ENCODE data around the gene SPP2.

SPP2 gene, protein sequence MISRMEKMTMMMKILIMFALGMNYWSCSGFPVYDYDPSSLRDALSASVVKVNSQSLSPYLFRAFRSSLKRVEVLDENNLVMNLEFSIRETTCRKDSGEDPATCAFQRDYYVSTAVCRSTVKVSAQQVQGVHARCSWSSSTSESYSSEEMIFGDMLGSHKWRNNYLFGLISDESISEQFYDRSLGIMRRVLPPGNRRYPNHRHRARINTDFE

DNA sequence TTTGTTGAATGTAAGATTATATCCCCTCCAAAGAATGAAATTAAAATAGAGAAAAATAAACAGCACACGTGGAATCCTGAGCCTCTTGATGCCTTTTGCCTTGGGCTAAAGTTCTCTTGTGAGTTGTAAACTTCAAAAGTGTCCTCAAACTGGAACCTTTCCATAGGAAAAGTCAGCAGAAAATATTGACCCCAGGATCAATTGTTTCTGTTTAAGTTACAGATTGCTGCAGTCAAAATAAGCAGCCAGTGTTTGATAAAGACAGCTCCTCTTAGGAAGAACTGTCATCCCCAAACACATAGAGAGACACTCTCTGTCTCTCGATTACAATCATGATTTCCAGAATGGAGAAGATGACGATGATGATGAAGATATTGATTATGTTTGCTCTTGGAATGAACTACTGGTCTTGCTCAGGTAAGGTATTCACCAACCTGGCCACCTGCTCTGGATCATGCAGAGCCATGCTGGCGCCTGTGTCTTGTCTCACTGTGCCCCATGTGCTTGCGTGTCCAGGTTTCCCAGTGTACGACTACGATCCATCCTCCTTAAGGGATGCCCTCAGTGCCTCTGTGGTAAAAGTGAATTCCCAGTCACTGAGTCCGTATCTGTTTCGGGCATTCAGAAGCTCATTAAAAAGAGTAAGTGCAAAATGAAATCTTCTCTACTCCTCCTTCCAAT lies at the start of gene SPP2:
Gene SPP2 (plus strand): TSS at position 248 of the 681 bp plus-strand sequence. CDS start 85 bp downstream, at position 333.
- no peak for DNase-seq

DNA sequence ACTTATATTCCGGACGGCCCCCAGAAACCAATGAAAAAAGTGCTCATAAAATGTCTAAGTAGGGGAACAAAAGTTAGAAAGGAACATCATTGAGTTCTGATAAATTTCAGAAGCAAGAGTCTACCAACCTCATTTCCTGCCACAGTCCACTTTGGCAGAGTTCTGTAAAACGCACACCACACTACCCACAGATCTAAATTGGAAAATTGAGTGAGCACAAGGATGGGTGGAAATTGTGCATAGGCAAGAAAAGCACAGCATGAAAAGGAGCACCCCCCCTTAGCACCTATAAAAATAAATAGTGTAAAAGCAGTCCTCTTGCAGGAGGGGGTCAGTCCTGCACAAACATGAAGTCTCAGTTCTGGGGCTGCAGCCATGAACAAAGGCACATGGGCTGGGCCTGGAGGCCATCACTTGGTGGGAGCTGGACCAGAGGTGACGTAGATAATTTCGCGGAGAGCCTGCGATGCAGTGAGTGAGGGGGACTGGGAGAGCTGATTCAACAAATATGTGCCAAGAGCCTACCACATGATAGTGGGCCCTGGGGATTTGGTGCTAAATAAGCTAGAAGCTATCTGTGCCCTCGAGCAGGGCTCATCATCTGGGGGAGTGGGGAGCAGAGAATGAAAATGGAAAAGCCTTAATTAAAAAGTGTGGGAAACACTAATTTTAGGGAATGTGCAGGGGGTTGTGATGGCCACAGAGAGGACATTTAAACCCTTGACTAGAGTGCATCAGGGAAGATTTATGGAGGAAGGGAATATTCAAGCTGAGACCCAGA lies 48.9 kb upstream of the SPP2 start:
- no peak for DNase-seq

DNA sequence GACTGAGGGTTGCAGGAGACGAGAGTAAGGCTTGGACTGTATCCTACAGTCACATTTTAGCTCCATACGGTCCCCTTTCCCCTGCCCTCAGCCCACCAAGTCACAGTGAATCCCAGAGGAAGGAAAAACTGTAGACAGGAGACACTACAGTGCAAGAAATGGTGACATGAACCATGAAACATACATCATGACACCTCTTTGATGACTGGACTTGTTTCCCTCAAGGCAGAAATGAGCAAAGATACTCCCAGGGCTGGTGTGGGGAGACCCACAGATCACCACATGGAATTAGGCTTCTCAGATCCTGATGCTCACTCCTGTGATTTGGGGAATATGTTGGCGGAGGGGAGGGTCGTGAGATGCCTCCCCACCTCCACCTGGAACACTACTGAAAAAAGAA lies 48.2 kb upstream of the SPP2 start:
- no peak for DNase-seq

DNA sequence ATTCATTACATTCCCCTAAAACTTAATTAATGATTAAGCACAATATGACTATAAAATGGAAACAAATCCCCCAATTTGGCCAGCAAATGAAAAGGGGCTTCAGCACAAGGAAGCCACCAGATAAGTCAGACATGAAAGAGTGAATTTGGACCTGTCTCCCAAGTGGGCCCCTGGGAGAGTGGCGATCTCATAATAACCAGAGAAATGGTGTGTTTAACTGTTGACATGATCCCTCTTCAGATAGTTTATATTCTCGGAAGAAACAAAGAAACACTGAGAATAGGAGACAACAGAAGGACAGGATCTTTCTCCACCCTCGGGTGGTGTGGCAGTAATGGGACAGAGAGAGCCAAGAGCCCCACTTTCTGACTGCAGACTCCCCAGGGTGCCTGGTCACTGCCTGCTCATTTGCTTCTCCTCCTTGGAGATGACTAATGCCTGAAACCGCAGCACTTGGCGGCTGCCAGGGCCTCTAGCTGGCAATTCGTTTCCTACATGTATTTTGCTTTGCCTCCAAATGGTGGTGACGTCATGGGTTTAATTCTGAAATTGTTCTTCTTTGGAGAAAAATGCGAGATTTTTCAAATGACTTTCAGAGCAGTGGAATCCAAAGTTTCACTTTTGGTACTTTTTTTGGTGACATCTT lies 46.4 kb upstream of the SPP2 start:
- DNase-seq = no peak

DNA sequence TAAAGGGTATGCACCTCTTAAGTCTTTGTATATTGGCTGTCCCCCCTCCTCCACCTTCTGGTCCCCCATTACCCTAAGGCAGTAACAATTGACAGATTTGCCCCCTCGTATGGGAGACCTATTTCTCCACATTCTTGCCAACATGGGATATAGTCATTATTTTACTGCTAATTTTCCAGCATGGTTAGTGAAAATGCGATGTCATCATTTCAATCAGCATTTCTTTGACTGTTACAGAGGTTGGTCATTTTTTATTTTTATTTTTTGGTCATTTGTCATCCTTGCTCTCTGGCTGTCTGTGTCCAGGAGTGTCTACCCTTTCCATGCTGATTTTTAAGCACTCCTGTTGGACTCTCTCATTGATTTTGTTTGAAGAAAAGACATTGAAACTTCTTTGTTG lies 45.4 kb upstream of the SPP2 start:
- no peak for DNase-seq

DNA sequence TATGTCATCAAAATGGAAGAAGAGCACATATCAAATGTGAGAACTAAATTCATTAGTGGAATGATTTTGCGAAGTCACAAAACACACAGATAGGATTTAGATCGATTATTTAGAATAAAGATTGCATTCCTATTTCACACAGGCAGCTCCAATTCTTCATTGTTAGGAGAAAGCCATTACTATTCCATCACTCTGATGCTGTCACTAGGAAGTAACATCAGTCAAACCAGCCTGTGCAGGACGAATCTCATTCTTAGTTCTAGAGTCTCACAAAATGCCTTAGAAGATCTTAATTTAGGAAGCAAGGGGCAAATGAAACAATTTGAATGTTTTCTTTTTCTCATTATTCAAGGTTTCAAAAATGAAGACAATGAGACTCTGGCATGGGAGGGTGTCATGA lies 44.0 kb upstream of the SPP2 start:
- no peak for DNase-seq

DNA sequence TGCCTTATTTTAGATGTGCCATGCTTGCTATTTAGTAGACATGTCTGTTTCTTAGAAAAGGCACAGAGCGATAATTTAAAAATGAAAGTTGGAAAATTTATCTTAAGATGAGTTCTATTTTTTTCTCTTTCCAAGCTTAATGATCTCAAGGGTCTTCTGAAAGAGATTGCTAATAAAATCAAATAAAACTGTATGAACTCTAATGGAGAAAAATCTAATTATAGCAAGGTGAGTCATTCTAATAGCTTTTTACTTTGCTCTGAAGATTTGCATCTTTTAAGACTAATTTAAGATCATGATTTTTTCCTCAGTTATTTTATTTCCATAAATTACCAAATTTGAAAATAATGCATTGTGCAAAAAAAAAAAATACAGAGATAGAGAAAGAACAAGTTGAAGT lies 36.1 kb upstream of the SPP2 start:
- DNase-seq = no peak

DNA sequence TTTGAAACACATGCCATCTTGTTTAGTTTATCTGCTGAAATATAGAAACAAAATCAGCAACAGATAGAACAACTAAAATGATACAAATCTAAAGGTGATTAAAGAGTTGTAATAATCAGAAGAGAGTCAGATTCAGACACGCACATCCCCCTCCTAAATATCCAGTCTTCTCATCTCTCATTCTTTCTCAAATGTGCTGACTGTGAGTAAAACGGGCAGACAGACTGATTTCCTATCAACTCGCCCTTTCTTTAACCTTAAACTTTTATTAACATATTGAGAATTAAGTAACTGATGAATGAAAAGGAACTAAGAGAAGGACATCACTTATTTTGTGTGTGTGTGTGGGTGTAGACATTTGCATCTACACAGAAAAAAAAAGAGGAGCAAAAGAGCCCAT lies 34.6 kb upstream of the SPP2 start:
- DNase-seq = no peak

DNA sequence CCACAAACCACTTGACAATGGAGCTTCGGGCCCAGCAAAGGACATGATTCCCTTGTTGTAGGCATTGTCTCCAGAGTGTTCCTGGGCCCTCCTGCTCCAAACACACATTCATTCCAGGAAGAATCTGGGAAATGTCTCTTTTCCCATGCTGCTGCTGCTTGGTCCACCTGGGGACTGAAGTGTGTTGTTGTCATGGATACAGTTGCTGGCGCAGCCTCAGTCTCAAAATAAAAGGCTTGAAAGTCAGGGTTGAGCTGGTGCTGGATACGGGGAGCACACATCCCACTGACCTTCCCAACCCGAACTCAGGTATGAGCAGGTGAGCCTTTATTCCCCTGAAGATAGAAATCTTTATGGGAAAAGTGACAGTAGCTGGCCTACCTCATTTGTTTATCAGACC lies 30.6 kb upstream of the SPP2 start:
- DNase-seq = no peak

DNA sequence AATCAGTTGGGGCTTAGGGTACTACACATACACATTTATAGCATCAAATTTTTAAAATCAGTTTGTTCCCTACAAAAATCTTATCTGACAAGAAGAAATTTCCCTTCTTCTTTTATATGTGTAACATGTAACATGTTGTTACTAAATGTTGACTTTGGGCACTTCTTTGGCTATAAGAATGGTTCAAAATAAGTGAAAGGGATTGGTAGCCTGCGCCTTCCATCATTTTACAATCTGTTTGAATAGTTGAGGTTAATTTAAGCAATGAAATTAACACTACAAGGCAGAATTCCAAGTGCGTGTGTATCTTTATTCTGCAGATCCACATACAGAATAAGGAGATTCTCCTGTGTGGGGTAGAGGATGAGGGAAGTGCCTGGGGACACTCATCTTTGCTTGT lies 30.2 kb upstream of the SPP2 start:
- DNase-seq = no peak

DNA sequence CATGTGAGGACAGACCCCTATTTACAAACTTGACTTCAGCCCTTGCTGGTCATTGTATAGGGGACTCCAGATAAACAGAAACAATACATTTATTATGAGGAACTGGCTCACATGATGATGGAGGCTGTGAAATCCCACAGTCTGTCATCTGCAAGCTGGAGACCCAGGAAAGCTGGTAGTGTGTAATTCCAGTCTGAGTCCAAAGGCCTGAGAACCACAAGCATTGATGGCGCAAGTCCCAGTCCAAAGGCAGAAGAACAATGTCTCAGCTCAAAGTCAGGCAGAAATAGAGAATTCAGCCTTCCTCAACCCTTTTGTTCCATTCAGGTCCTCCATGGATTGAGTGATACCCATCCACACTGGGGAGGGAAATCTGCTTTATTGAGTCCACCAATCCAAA lies 28.1 kb upstream of the SPP2 start:
- DNase-seq = no peak

DNA sequence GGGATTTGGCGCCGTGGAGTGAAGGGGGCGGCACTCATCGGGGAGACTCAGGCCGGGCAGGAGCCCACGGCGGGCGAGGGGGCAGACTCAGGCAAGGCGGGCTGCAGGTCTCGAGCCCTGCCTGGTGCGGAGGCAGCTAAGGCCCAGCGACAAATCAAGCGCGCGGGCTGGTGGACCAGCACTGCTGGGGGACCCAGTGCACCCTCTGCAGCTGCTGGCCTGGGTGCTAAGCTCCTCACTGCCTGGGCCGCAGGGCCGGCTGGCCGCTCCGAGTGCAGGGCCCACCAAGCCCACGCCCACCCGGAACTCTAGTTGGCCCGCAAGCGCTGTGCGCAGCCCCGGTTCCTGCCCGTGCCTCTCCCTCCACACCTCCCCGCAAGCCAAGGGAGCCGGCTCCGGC lies 26.2 kb upstream of the SPP2 start:
- no peak for DNase-seq

DNA sequence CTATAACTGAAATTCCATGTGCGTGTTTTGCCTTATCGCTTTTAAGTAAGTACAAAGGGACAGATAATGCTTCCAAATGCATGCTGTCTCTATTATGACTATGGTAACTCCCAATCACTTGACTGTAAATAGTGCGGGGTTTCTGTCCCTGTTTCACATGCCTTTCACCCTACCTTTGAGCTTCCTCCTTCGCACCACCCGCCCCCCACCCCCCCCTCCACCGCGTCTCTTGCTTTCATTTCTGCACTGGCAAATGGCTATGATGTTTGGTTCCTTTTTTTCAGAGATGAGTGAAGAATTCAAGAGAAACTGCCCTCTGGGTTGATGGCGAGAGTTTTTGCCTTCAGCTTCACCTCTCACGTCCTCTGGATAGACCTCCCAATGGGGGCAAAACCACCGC lies 25.0 kb upstream of the SPP2 start:
- DNase-seq = no peak

DNA sequence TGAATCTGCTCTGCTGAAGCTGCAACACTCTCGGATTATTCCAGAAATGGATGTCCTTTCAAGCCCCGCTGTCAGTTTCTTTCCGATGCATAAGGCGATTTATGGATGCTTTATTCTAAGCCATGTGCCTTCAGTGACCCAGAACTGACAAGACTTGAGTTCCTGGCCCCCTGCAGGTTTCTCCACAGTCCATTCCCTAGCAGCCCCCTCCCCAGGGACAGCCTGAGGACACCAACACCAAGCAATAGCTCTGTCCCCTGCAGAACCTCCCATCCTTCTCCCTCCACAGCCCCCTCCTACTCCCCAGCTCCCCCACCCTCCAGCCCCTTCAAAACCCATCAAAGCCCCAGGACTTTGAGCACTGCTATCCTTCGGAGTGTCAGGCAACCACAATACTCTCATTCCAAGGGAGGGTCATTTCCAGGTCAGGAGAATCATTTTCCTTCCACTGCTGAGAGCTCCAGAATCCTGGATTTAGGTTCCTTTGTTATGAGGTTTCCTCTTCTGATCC lies 24.6 kb upstream of the SPP2 start:
- no peak for DNase-seq

DNA sequence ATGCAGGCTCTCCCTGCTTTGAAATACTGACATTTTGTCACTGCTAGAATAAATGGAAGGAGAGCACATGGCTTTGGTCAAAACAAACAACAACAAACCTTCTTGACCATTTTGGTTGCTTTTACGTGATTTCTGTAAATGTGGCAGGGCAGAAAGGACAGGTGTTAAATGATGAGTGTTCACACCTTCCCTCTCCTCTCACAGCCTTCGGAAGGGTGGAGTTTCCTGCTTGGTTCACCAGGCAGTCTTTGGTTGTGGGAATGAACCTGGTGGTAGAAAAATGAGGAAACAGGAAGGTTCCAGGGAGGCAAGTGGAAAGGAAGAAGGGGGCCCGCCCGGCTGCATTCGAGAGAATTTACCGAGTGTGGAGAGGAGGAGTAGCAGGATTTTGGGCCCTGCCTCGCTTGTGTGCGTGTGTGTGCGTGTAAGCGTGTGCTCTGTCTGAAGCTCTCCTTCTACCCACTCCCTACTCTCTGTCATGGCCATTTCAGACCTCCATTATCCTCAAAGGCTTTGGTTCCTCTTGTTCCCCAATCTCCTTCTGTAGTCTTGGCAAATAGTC lies 23.7 kb upstream of the SPP2 start:
- no peak for DNase-seq

DNA sequence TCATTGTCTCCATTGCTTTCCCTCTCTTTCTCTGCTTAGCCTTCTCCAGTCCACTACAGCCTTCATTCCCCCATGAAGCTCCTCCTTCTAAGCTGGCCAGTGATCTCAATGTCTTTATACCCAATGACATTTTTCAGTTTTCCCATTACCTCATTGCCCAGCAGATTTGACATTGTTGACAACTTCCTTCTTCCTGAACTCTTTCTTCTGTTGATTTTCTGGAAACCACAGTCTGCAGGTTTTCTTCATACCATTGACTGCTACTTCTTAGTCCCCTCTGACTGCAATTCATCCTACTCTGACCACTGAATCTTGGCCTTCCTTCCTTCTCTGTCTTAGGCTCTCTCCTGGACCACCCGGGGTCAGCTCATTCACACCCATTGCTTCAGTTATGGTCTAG lies 22.9 kb upstream of the SPP2 start:
- DNase-seq = no peak

DNA sequence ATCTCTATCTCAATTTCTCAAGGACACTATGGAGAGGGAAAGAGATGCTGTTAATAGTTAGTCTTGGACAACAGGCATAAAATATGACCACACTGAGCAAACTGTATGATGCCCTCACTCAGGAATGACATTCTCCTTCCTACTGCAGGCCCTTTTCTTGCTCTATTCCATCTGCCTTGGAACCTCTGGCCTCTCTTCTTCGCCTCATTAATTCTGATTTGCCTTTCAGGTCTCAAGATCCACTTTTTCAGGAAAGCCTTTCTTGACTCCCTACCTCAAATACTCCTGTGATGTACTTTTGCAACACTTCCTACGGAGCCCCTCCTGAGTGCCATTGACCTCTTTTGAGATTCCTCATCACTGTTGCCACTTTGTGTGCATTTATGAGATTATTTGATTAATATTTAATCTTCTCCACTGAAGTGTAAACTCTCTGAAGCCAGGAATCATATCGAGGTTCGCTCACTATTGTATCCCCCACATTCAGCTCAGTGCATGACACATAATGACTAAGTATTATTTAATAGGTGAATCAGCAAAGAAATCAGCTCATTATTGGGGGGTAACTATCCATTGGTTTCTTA lies 21.3 kb upstream of the SPP2 start:
- no peak for DNase-seq

DNA sequence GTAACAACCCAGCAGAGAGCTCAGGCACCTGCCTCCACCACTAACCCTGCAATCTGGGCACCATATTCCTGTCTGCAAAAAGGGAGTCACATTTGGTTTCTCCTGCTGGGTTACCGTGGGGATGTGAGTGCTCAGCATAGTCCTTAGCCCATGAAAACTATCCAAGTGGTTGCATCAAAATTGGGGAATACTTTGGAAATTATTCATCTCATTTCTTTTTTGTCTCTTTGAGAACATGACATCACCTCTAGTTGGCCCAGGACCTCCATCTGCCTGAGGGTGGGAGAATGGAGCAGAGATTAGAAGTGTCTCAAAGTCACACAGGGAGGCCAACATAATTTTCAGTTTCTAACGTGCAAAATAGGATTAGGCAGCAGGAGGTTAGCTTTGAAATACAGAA lies 19.3 kb upstream of the SPP2 start:
- DNase-seq = no peak

DNA sequence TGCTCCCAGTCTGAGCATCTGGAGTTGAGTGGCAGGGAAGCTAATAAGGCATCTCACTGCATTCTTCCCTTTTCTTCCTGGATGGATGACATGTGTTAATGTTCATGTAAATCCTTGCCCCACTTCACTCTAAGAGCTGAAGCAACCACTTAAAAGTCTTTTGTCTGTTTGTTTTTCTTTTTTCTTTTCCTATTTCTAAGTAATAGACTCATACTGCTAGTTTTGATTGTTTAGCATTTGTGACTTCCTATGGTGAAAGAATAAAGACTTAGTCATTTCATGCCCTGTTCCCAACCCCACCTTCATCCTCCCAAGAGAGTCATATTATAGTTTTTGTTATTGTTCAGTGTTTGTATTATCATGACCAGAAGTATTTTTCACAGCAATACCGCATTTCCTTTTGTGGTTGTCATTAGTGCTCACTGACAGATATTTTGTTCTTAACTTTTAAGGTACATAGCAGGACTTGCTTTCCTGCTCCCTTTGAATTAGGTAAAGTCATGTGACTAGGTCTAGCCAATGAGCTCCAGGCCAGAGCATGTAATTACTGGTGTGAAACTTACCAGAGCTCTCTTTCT lies 18.1 kb upstream of the SPP2 start:
- DNase-seq = peak; percentile 17

DNA sequence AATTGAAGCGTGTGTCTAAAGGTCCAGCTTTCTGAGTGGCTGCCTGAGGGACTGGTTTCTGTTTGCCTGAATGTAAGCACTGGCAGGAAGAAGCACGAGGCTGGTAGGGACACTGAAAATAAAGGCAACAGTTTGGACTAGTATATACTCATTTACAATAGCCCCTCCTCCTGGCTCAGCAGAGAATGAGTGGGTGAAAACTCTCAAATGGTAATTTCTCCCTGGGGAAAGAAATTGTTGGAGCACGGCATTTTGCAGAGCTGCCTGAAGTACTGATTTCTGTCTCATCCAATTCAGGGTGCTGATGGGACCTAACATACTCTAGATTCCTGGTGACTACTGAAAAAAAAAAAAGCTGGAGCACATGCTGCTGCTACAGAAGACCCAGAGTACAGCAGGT lies 17.3 kb upstream of the SPP2 start:
- no peak for DNase-seq

DNA sequence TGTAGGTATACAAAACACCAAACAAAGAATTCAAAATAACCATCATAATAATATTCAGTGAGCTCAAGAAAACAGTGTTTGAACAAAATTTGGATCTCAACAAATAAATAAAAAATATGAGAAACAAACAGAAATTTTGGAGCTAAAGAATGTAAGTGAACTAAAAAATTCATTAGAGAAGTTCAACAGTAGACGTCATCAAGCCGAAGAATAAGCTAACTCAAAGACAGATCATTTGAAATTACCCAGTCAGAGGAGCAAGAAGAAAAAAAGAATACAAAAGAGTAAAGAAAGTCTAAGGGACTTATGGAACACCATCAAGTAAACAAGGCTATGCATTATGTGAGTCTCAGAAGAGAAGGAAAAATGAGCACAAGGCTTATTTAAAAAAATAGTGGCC lies 16.6 kb upstream of the SPP2 start:
- no peak for DNase-seq

DNA sequence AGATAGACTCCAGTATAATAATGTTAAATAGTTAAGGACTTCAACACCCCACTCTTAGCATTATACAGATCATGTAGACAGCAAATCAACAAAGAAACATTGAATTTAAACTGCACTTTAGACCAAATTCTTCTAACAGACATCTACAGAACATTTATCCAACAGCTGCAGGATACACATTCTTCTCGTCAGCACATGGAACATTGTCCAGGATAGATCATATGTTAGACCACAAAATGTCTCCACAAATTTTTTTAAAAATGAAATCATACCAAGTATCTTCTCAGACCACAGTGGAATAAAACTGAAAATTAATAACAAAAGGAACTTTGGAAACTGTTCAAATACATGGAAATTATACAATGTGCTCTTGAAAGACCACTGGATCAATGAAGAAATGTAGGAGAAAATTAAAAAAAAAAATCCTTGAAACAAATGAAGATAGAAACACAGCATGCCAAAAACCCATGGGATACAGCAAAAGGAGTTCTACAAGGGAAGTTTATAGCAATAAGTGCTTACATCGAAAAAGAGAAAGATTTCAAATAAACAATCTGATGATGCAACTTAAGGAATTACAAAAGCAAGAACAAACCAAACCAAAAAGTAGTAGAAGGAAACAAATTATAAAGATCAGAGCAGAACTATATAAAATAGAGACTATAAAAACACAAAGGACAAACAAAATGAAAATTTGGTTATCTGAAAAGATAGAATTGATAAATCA lies 12.3 kb upstream of the SPP2 start:
- DNase-seq = no peak

Measured in activated CD4-positive, alpha-beta T cell treated with anti-CD3 and anti-CD28 coated beads, Interleukin-2, amount 50 U/mL, for 1 hour (primary cell).